ENCODE measurements around the gene DPYSL4.

DNA sequence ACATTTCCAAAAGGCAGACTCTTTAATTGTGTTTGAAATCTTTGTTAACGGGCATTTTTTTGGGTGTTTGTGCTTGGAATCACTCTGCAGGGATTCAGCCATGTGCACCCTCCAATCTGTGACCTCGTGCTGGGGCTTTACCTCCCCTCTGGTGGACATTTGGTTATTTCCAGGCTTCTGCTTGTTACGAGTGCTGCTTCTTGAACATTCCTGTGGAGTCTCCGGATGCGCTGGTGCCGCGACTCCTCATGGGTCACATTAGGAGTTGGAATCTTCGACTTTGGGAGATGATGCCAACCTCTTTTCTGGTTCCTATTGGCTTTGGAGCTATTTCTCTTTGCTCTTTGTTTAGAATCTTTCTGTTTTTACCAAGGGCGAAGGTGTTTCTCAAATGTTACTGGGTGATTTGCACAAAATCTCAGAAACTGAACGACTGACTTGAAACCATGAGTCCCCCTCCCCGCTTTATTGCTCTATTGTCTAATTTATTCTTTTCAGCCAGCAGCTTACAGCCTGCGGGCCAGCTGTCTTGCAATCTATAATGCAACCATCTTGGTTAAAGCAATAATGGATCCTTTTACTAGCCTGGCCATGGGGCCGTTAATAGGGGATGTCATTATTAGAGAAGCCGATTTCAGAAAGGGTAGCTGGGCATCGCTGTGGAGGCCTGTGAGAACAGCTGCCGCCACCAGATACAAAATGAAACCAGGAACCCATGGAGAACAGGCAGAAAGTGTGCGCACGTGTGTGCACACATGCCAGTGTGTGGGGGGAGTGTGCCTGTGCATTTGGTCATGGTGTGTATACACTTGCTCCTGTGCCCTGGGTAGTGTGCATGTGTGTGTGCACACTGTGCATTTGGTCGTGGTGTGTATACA, 9.9 kb upstream of the DPYSL4 start:
- TF ChIP-seq, protein P1, sequence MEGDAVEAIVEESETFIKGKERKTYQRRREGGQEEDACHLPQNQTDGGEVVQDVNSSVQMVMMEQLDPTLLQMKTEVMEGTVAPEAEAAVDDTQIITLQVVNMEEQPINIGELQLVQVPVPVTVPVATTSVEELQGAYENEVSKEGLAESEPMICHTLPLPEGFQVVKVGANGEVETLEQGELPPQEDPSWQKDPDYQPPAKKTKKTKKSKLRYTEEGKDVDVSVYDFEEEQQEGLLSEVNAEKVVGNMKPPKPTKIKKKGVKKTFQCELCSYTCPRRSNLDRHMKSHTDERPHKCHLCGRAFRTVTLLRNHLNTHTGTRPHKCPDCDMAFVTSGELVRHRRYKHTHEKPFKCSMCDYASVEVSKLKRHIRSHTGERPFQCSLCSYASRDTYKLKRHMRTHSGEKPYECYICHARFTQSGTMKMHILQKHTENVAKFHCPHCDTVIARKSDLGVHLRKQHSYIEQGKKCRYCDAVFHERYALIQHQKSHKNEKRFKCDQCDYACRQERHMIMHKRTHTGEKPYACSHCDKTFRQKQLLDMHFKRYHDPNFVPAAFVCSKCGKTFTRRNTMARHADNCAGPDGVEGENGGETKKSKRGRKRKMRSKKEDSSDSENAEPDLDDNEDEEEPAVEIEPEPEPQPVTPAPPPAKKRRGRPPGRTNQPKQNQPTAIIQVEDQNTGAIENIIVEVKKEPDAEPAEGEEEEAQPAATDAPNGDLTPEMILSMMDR (IDR thresholded peaks at IDR 0.05), result no peak
- TF ChIP-seq POLR2A (IDR thresholded peaks at IDR 0.05), result no peak

Data from testis (tissue), 2 donors.